ENCODE data around the gene NKAIN4.

DNA sequence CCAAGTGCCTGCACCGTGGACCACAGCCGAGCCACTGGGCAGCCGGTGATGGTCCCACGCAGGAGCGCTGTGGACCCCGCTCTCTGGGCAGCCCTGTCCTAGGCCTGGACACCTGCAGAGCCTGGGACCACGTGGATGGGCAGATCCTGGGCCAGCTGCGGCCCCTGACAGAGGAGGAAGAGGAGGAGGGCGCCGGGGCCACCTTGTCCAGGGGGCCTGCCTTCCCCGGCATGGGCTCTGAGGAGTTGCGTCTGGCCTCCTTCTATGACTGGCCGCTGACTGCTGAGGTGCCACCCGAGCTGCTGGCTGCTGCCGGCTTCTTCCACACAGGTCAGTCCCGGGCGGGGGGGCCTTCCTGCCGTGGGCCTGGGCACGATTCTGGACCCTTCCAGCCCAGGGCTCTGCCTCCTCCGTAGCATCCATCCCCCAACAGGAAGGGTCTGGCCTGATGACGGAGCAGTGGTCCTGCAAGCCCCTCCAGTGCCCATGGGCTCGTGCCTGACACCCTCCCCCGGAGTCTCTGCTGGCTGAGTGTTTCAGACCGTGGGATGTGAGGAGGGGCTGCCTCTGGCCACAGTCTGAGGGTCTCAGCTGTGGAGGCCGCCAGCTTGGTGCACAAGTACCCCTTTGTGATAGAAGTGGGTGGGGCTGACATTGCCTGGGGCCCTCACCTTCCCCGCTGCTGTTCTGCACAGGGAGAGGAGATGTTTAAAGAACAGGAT, 18.0 kb downstream of the NKAIN4 start:
- TF ChIP-seq EZH2 (IDR thresholded peaks at IDR 0.05) (no peak), POLR2AphosphoS5 (IDR thresholded peaks at IDR 0.05; ENCODE audit: borderline replicate concordance, low read depth, low read length) (no peak)
